ENCODE measurements around the gene BPIFB1.

DNA sequence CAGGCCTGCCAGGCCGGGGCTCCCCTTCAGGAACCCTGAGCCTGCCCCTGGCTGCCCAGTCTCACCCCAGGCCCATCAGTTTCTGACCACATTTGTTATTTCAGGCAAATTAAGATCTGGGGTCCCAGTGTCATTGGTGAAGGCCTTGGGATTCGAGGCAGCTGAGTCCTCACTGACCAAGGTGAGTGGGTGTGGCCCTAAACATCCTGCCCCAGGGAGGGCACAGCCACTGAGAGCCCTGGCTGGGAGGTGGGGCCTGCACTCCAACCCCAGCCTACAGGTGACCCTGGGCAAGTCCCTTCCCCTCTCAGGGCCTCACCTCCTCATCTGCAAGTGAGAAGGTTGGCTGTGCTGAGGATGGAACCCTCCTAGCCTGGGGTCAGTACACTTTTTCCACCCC lies 23.8 kb downstream of the BPIFB1 start:
- TF ChIP-seq EP300 (IDR thresholded peaks at IDR 0.05): no peak
- no peak for TF ChIP-seq POLR2A (IDR thresholded peaks at IDR 0.05)
- TF ChIP-seq, protein P1, sequence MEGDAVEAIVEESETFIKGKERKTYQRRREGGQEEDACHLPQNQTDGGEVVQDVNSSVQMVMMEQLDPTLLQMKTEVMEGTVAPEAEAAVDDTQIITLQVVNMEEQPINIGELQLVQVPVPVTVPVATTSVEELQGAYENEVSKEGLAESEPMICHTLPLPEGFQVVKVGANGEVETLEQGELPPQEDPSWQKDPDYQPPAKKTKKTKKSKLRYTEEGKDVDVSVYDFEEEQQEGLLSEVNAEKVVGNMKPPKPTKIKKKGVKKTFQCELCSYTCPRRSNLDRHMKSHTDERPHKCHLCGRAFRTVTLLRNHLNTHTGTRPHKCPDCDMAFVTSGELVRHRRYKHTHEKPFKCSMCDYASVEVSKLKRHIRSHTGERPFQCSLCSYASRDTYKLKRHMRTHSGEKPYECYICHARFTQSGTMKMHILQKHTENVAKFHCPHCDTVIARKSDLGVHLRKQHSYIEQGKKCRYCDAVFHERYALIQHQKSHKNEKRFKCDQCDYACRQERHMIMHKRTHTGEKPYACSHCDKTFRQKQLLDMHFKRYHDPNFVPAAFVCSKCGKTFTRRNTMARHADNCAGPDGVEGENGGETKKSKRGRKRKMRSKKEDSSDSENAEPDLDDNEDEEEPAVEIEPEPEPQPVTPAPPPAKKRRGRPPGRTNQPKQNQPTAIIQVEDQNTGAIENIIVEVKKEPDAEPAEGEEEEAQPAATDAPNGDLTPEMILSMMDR (IDR thresholded peaks at IDR 0.05): no peak

Measured in ovary (tissue), 3 donors.